Stimulated activated naive B cell treated with anti-CD40 and anti-IgM and Interleukin-4, amounts not matched to agents 10 μg/mL and 1 μg/mL and 100 μg/mL, for 72 hours (primary cell): ENCODE data around the gene TAS1R1.

Experiments used
- ATAC-seq, 2 donors: fragments of 150-1000 bp; cut with Tn5 transposase; replicated peaks; 2 replicates each; pipeline ENCODE4 v1.10.0; 2021; ENCODE audit warnings: moderate library complexity in 1 of 2
- DNase-seq: peaks from one replicate; pipeline ENCODE4 v3.0.0; 2021
- H3K27ac Mint-ChIP-seq: one replicate; pipeline ENCODE4 v1.8.0; 2022; ENCODE audit warnings: mild to moderate bottlenecking, mixed read lengths
- H3K27me3 Mint-ChIP-seq, 2 donors: one replicate each; pipeline ENCODE4 v1.8.0; 2022; ENCODE audit warnings: mixed read lengths in 2 of 2
- H3K36me3 Mint-ChIP-seq, 2 donors: one replicate each; pipeline ENCODE4 v1.8.0; 2022; ENCODE audit warnings: mixed read lengths in 2 of 2, mild to moderate bottlenecking in 1 of 2
- H3K4me1 Mint-ChIP-seq, 2 donors: one replicate each; pipeline ENCODE4 v1.8.0; 2022; ENCODE audit warnings: mixed read lengths in 2 of 2, mild to moderate bottlenecking in 1 of 2
- H3K4me3 Mint-ChIP-seq, 2 donors: one replicate each; pipeline ENCODE4 v1.8.0; 2022; ENCODE audit warnings: mild to moderate bottlenecking in 2 of 2, mixed read lengths in 2 of 2, moderate library complexity in 1 of 2
- H3K9me3 Mint-ChIP-seq, 2 donors: one replicate each; pipeline ENCODE4 v1.8.0; 2022; ENCODE audit warnings: mixed read lengths in 2 of 2, mild to moderate bottlenecking in 1 of 2

The TAS1R1 gene

GRCh38 chr1:6572653-6573383 lies 17.7 kb downstream of the TAS1R1 start:
- no peak overlapping the region for H3K27ac Mint-ChIP-seq
- peaks cover 24 to 41% of the 10 kb centered on the region in 2 donors for H3K27me3 Mint-ChIP-seq
- ATAC-seq (no peak), DNase-seq (no peak)
- no peak overlapping the region for H3K4me3 Mint-ChIP-seq
- peaks cover 4 to 7% of the 10 kb centered on the region in 2 donors for H3K4me1 Mint-ChIP-seq
- peaks cover 5% of the 10 kb centered on the region in 2 donors for H3K36me3 Mint-ChIP-seq
- H3K9me3 Mint-ChIP-seq, result peaks cover 0 to 3% of the 10 kb centered on the region in 2 donors

GRCh38 chr1:6574025-6574620 lies 19.0 kb downstream of the TAS1R1 start:
- H3K27me3 Mint-ChIP-seq, result peaks cover 18 to 34% of the 10 kb centered on the region in 2 donors
- H3K9me3 Mint-ChIP-seq, result peaks cover 0 to 3% of the 10 kb centered on the region in 2 donors
- ATAC-seq, result no peak
- H3K27ac Mint-ChIP-seq, result no peak overlapping the region
- DNase-seq, result no peak
- peaks cover 5% of the 10 kb centered on the region in 2 donors for H3K36me3 Mint-ChIP-seq
- H3K4me3 Mint-ChIP-seq, result no peak overlapping the region
- H3K4me1 Mint-ChIP-seq, result peaks cover 5 to 11% of the 10 kb centered on the region in 2 donors

- H3K4me3 Mint-ChIP-seq, result no peak overlapping the region
- DNase-seq (no peak), ATAC-seq (no peak)
- H3K27ac Mint-ChIP-seq, result no peak overlapping the region
- H3K9me3 Mint-ChIP-seq, result peaks cover 0 to 3% of the 10 kb centered on the region in 2 donors
- H3K36me3 Mint-ChIP-seq, result peaks cover 5 to 6% of the 10 kb centered on the region in 2 donors
- peaks cover 10 to 18% of the 10 kb centered on the region in 2 donors for H3K4me1 Mint-ChIP-seq
- H3K27me3 Mint-ChIP-seq, result peaks cover 13 to 29% of the 10 kb centered on the region in 2 donors
Observed at GRCh38 chr1:6574818-6575217, 19.7 kb downstream of the TAS1R1 start.

- DNase-seq (no peak), ATAC-seq (no peak)
- Mint-ChIP-seq H3K27ac (no peak overlapping the region), H3K4me3 (no peak overlapping the region), H3K9me3 (no peaks in the 10 kb centered on the region), H3K27me3 (peaks cover under 1 to 8% of the 10 kb centered on the region in 2 donors), H3K36me3 (peaks cover 8 to 11% of the 10 kb centered on the region in 2 donors), H3K4me1 (peaks cover 26 to 43% of the 10 kb centered on the region in 2 donors)
Observed at GRCh38 chr1:6577831-6578525, 22.9 kb downstream of the TAS1R1 start.

- Mint-ChIP-seq H3K36me3 (peaks cover 8 to 11% of the 10 kb centered on the region in 2 donors), H3K4me1 (peaks cover 26 to 42% of the 10 kb centered on the region in 2 donors), H3K4me3 (peak overlapping the region; percentile 95 to 100), H3K27me3 (peaks cover 0 to 6% of the 10 kb centered on the region in 2 donors), H3K27ac (peak overlapping the region; percentile 100), H3K9me3 (no peaks in the 10 kb centered on the region)
- no peak for DNase-seq
- ATAC-seq, result no peak
Observed at GRCh38 chr1:6578624-6579373, 23.7 kb downstream of the TAS1R1 start.

GRCh38 chr1:6579374-6580118 lies 24.4 kb downstream of the TAS1R1 start, which contains the start of gene ZBTB48:
ZBTB48 (plus strand) TSS chr1:6579994; CDS start chr1:6580610, 616 bp downstream.
- H3K4me3 Mint-ChIP-seq, result peak within 1 kb of the TSS; percentile 95 to 100
- ATAC-seq (peak; percentile 96 to 97), DNase-seq (peak; percentile 95)
- peaks cover 12 to 16% of the 10 kb centered on the region in 2 donors for H3K36me3 Mint-ChIP-seq
- H3K4me1 Mint-ChIP-seq, result peaks cover 29 to 47% of the 10 kb centered on the region in 2 donors
- no peaks in the 10 kb centered on the region for H3K9me3 Mint-ChIP-seq
- peaks cover 0 to under 1% of the 10 kb centered on the region in 2 donors for H3K27me3 Mint-ChIP-seq
- peak within 1 kb of the TSS; percentile 100 for H3K27ac Mint-ChIP-seq

GRCh38 chr1:6580119-6580592 lies 25.0 kb downstream of the TAS1R1 start:
- H3K4me1 Mint-ChIP-seq, result peaks cover 34 to 53% of the 10 kb centered on the region in 2 donors
- H3K27ac Mint-ChIP-seq, result peak overlapping the region; percentile 100
- H3K36me3 Mint-ChIP-seq, result peaks cover 17 to 22% of the 10 kb centered on the region in 2 donors
- DNase-seq, result peak; percentile 31
- peak; percentile 48 to 49 for ATAC-seq
- H3K9me3 Mint-ChIP-seq, result no peaks in the 10 kb centered on the region
- H3K27me3 Mint-ChIP-seq, result no peaks in the 10 kb centered on the region
- peak overlapping the region; percentile 95 to 100 for H3K4me3 Mint-ChIP-seq

GRCh38 chr1:6580593-6581409 lies 25.7 kb downstream of the TAS1R1 start:
- DNase-seq, result no peak
- Mint-ChIP-seq H3K4me1 (peaks cover 34 to 54% of the 10 kb centered on the region in 2 donors), H3K36me3 (peaks cover 18 to 22% of the 10 kb centered on the region in 2 donors)

GRCh38 chr1:6581561-6582305 lies 26.6 kb downstream of the TAS1R1 start:
- Mint-ChIP-seq H3K4me3 (peak overlapping the region; percentile 95 to 100), H3K27ac (peak overlapping the region; percentile 77), H3K9me3 (no peaks in the 10 kb centered on the region), H3K27me3 (no peaks in the 10 kb centered on the region), H3K36me3 (peaks cover 20 to 22% of the 10 kb centered on the region in 2 donors), H3K4me1 (peaks cover 36 to 57% of the 10 kb centered on the region in 2 donors)
- ATAC-seq, result no peak
- no peak for DNase-seq

More at GRCh38 chr1:6580593-6581409, 25.7 kb downstream of the TAS1R1 start:
- ATAC-seq, result peak; percentile 2 to 12
- H3K27me3 Mint-ChIP-seq, result no peaks in the 10 kb centered on the region
- no peaks in the 10 kb centered on the region for H3K9me3 Mint-ChIP-seq
- peak overlapping the region; percentile 95 to 100 for H3K4me3 Mint-ChIP-seq
- H3K27ac Mint-ChIP-seq, result peak overlapping the region; percentile 100

GRCh38 chr1:6582370-6582769 lies 27.3 kb downstream of the TAS1R1 start:
- Mint-ChIP-seq H3K4me1 (peaks cover 41 to 63% of the 10 kb centered on the region in 2 donors), H3K27me3 (no peaks in the 10 kb centered on the region), H3K4me3 (peak overlapping the region; percentile 95 to 100), H3K27ac (peak overlapping the region; percentile 56), H3K9me3 (no peaks in the 10 kb centered on the region), H3K36me3 (peaks cover 22% of the 10 kb centered on the region in 2 donors)
- DNase-seq (no peak), ATAC-seq (no peak)

- no peak for ATAC-seq
- Mint-ChIP-seq H3K36me3 (peaks cover 27 to 38% of the 10 kb centered on the region in 2 donors), H3K9me3 (no peaks in the 10 kb centered on the region), H3K4me3 (no peak overlapping the region), H3K4me1 (peaks cover 44 to 73% of the 10 kb centered on the region in 2 donors), H3K27me3 (no peaks in the 10 kb centered on the region), H3K27ac (peak overlapping the region; percentile 82)
- no peak for DNase-seq
Observed at GRCh38 chr1:6584126-6585080, 29.3 kb downstream of the TAS1R1 start.
